Mucosa of stomach (tissue), 1 donor: ENCODE data around the gene SCNN1B.

Experiments used
- H3K27me3 ChIP-seq: one replicate; pipeline ENCODE4 v1.7.0; 2013; ENCODE audit warnings: mild to moderate bottlenecking, low read length; ENCODE audit not compliant: control insufficient read depth, insufficient read depth
- H3K36me3 ChIP-seq: one replicate; pipeline ENCODE4 v1.7.0; 2013; ENCODE audit warnings: low read length; ENCODE audit not compliant: control insufficient read depth, insufficient read depth
- H3K4me1 ChIP-seq: one replicate; pipeline ENCODE4 v1.7.0; 2013; ENCODE audit warnings: mild to moderate bottlenecking, low read length; ENCODE audit not compliant: control insufficient read depth, insufficient read depth
- H3K4me3 ChIP-seq: one replicate; pipeline ENCODE4 v1.7.0; 2013; ENCODE audit warnings: low read length
- H3K9ac ChIP-seq: one replicate; pipeline ENCODE4 v1.7.0; 2013; ENCODE audit warnings: mild to moderate bottlenecking, low read length, moderate library complexity
- H3K9me3 ChIP-seq: one replicate; pipeline ENCODE4 v1.7.0; 2013; ENCODE audit warnings: mild to moderate bottlenecking, low read length, moderate library complexity; ENCODE audit not compliant: control insufficient read depth
- donor health status: Pancreatic carcinoma.

The SCNN1B gene

GRCh38 chr16:23270654-23271053, 31.4 kb upstream of the SCNN1B start:
- peaks cover 2% of the 10 kb centered on the region for H3K27me3 ChIP-seq
- no peak overlapping the region for H3K9ac ChIP-seq
- H3K9me3 ChIP-seq: no peaks in the 10 kb centered on the region

GRCh38 chr16:23274968-23275367, 27.1 kb upstream of the SCNN1B start:
- Histone ChIP-seq H3K4me3 (no peak overlapping the region), H3K4me1 (no peaks in the 10 kb centered on the region), H3K27me3 (peaks cover 2% of the 10 kb centered on the region), H3K9me3 (no peaks in the 10 kb centered on the region), H3K9ac (no peak overlapping the region), H3K36me3 (no peaks in the 10 kb centered on the region)

More at GRCh38 chr16:23270654-23271053, 31.4 kb upstream of the SCNN1B start:
- Histone ChIP-seq H3K36me3 (no peaks in the 10 kb centered on the region), H3K4me3 (no peak overlapping the region), H3K4me1 (no peaks in the 10 kb centered on the region)

GRCh38 chr16:23276821-23277220, 25.3 kb upstream of the SCNN1B start:
- Histone ChIP-seq H3K9me3 (no peaks in the 10 kb centered on the region), H3K27me3 (peaks cover 2% of the 10 kb centered on the region), H3K4me1 (no peaks in the 10 kb centered on the region), H3K9ac (no peak overlapping the region), H3K4me3 (no peak overlapping the region), H3K36me3 (no peaks in the 10 kb centered on the region)

- Histone ChIP-seq H3K4me3 (no peak overlapping the region), H3K9me3 (no peaks in the 10 kb centered on the region), H3K36me3 (no peaks in the 10 kb centered on the region), H3K9ac (no peak overlapping the region), H3K27me3 (peaks cover 2% of the 10 kb centered on the region), H3K4me1 (no peaks in the 10 kb centered on the region)
These were observed 24.1 kb upstream of the SCNN1B start for GRCh38 chr16:23278031-23278430.

GRCh38 chr16:23279721-23280153, 22.4 kb upstream of the SCNN1B start:
- no peak overlapping the region for H3K4me3 ChIP-seq
- no peaks in the 10 kb centered on the region for H3K36me3 ChIP-seq
- H3K4me1 ChIP-seq: no peaks in the 10 kb centered on the region
- no peaks in the 10 kb centered on the region for H3K9me3 ChIP-seq
- H3K9ac ChIP-seq: no peak overlapping the region
- H3K27me3 ChIP-seq: no peaks in the 10 kb centered on the region

- no peak overlapping the region for H3K9ac ChIP-seq
- H3K4me3 ChIP-seq: no peak overlapping the region
- no peaks in the 10 kb centered on the region for H3K36me3 ChIP-seq
- no peaks in the 10 kb centered on the region for H3K4me1 ChIP-seq
- no peaks in the 10 kb centered on the region for H3K9me3 ChIP-seq
- no peaks in the 10 kb centered on the region for H3K27me3 ChIP-seq
These were observed 21.6 kb upstream of the SCNN1B start for GRCh38 chr16:23280483-23280967.

- H3K36me3 ChIP-seq: no peaks in the 10 kb centered on the region
- no peak overlapping the region for H3K4me3 ChIP-seq
- no peaks in the 10 kb centered on the region for H3K4me1 ChIP-seq
- no peaks in the 10 kb centered on the region for H3K27me3 ChIP-seq
- H3K9ac ChIP-seq: no peak overlapping the region
- H3K9me3 ChIP-seq: no peaks in the 10 kb centered on the region
These were observed 19.5 kb upstream of the SCNN1B start for GRCh38 chr16:23282568-23282967.

GRCh38 chr16:23283571-23283970, 18.5 kb upstream of the SCNN1B start:
- H3K4me1 ChIP-seq: no peaks in the 10 kb centered on the region
- H3K27me3 ChIP-seq: no peaks in the 10 kb centered on the region
- H3K4me3 ChIP-seq: no peak overlapping the region
- no peak overlapping the region for H3K9ac ChIP-seq
- no peaks in the 10 kb centered on the region for H3K36me3 ChIP-seq
- H3K9me3 ChIP-seq: no peaks in the 10 kb centered on the region

- Histone ChIP-seq H3K4me1 (no peaks in the 10 kb centered on the region), H3K4me3 (no peak overlapping the region), H3K36me3 (no peaks in the 10 kb centered on the region), H3K9me3 (no peaks in the 10 kb centered on the region), H3K9ac (no peak overlapping the region), H3K27me3 (no peaks in the 10 kb centered on the region)
These were observed 17.5 kb upstream of the SCNN1B start for GRCh38 chr16:23284584-23284983.

- Histone ChIP-seq H3K27me3 (no peaks in the 10 kb centered on the region), H3K4me3 (no peak overlapping the region), H3K9me3 (no peaks in the 10 kb centered on the region), H3K36me3 (no peaks in the 10 kb centered on the region), H3K9ac (no peak overlapping the region), H3K4me1 (no peaks in the 10 kb centered on the region)
These were observed 16.0 kb upstream of the SCNN1B start for GRCh38 chr16:23286131-23286532.

- Histone ChIP-seq H3K9me3 (no peaks in the 10 kb centered on the region), H3K4me3 (no peak overlapping the region), H3K36me3 (no peaks in the 10 kb centered on the region), H3K27me3 (no peaks in the 10 kb centered on the region), H3K4me1 (no peaks in the 10 kb centered on the region), H3K9ac (no peak overlapping the region)
These were observed 13.9 kb upstream of the SCNN1B start for GRCh38 chr16:23288209-23288608.

GRCh38 chr16:23288726-23289512, 13.2 kb upstream of the SCNN1B start:
- H3K4me3 ChIP-seq: no peak overlapping the region
- no peak overlapping the region for H3K9ac ChIP-seq
- no peaks in the 10 kb centered on the region for H3K9me3 ChIP-seq
- H3K36me3 ChIP-seq: no peaks in the 10 kb centered on the region
- no peaks in the 10 kb centered on the region for H3K27me3 ChIP-seq
- H3K4me1 ChIP-seq: no peaks in the 10 kb centered on the region
